WTC11 (cell line): ENCODE measurements around the gene GPR153. TPM values are rescaled to one million over a fixed set of nuclear protein-coding genes. Genes with fewer than 3 reads are reported as not detected.

Source experiments
- ATAC-seq: fragments of 200-7000 bp; cut with Tn5 transposase; 2 replicates; pipeline ENCODE4 v1.10.0; 2021; ENCODE audit warnings: mild to moderate bottlenecking, moderate library complexity
- CTCF ChIA-PET: fragments of 300-600 bp; sonication (Branson Sonifier 250); formaldehyde crosslinking; loops from one replicate; lab custom pipeline; 2021; ENCODE audit warnings: antibody characterized with exemption; lab: Charles Lee
- POLR2A ChIA-PET: fragments of 350-600 bp; sonication (Branson Sonifier 250); formaldehyde crosslinking; loops from one replicate; lab custom pipeline; 2021; ENCODE audit warnings: antibody characterized with exemption; lab: Charles Lee
- DNase-seq: peaks from one replicate; pipeline ENCODE4 v3.0.0; 2021; ENCODE audit warnings: low spot score
- H3K27ac Mint-ChIP-seq: 2 replicates; pipeline ENCODE4 v1.8.0; 2021; ENCODE audit warnings: mixed read lengths
- H3K27me3 Mint-ChIP-seq: 2 replicates; pipeline ENCODE4 v1.8.0; 2021; ENCODE audit warnings: low read depth, mild to moderate bottlenecking, moderate library complexity, mixed read lengths
- H3K36me3 Mint-ChIP-seq: 2 replicates; pipeline ENCODE4 v1.8.0; 2021; ENCODE audit warnings: mixed read lengths
- H3K4me1 Mint-ChIP-seq: 2 replicates; pipeline ENCODE4 v1.8.0; 2022; ENCODE audit warnings: mixed read lengths
- H3K4me3 Mint-ChIP-seq: 2 replicates; pipeline ENCODE4 v1.8.0; 2021; ENCODE audit warnings: mild to moderate bottlenecking, moderate library complexity, mixed read lengths
- H3K9me3 Mint-ChIP-seq: 2 replicates; pipeline ENCODE4 v1.8.0; 2021; ENCODE audit warnings: mixed read lengths
- CREM ChIP-seq: sonication (generic); formaldehyde crosslinking; IDR thresholded peaks from 2 replicates; pipeline ENCODE4 v1.8.1; 2022; ENCODE audit warnings: mild to moderate bottlenecking, missing genetic modification reagents, moderate library complexity
- ELF4 ChIP-seq: sonication (generic); formaldehyde crosslinking; IDR thresholded peaks from 2 replicates; pipeline ENCODE4 v1.8.1; 2022; ENCODE audit warnings: low read depth, mild to moderate bottlenecking, moderate library complexity, missing genetic modification reagents
- ESRRA ChIP-seq: sonication (generic); formaldehyde crosslinking; IDR thresholded peaks from 2 replicates; pipeline ENCODE4 v1.8.1; 2022; ENCODE audit warnings: mild to moderate bottlenecking, missing genetic modification reagents, borderline replicate concordance
- ETV6 ChIP-seq: sonication (generic); formaldehyde crosslinking; IDR thresholded peaks from 2 replicates; pipeline ENCODE4 v1.8.1; 2022; ENCODE audit warnings: mild to moderate bottlenecking, missing genetic modification reagents
- FOXJ3 ChIP-seq: sonication (generic); formaldehyde crosslinking; IDR thresholded peaks from 2 replicates; pipeline ENCODE4 v1.9.0; 2021; ENCODE audit warnings: missing genetic modification reagents, mild to moderate bottlenecking, borderline replicate concordance
- JAZF1 ChIP-seq: fragments of 250-450 bp; sonication (Bioruptor Pico); IDR thresholded peaks from 2 replicates; pipeline ENCODE4 v1.9.0; 2021; ENCODE audit warnings: moderate library complexity, mild to moderate bottlenecking, inconsistent platforms
- MXD4 ChIP-seq: fragments of 250-450 bp; sonication (Bioruptor Pico); IDR thresholded peaks from 2 replicates; pipeline ENCODE4 v1.8.0; 2021; ENCODE audit warnings: mild to moderate bottlenecking, moderate library complexity, borderline replicate concordance
- SMAD4 ChIP-seq: sonication (generic); formaldehyde crosslinking; IDR thresholded peaks from 2 replicates; pipeline ENCODE4 v1.8.0; 2022; ENCODE audit warnings: mild to moderate bottlenecking, missing genetic modification reagents
- TCF7 ChIP-seq: sonication (generic); formaldehyde crosslinking; IDR thresholded peaks from 2 replicates; pipeline ENCODE4 v1.8.0; 2022; ENCODE audit warnings: mild to moderate bottlenecking, low read depth, missing genetic modification reagents, moderate library complexity
- ZNF219 ChIP-seq: sonication (generic); formaldehyde crosslinking; IDR thresholded peaks from 2 replicates; pipeline ENCODE4 v1.8.0; 2023; ENCODE audit warnings: missing genetic modification reagents, mild to moderate bottlenecking, borderline replicate concordance
- ZNF263 ChIP-seq: sonication (generic); formaldehyde crosslinking; IDR thresholded peaks from 2 replicates; pipeline ENCODE4 v1.8.1; 2022; ENCODE audit warnings: low read depth, mild to moderate bottlenecking, moderate library complexity, missing genetic modification reagents
- ZNF416 ChIP-seq: fragments of 250-450 bp; sonication (Bioruptor Pico); IDR thresholded peaks from 2 replicates; pipeline ENCODE4 v1.9.0; 2021; ENCODE audit warnings: mild to moderate bottlenecking, inconsistent platforms
- total RNA-seq: library from RNA; stranded (reverse); gene quantifications from 3 replicates; pipeline ENCODE4 v1.2.3, GENCODE V29; 2021
- TF ChIP-seq, protein P1 (sequence below): sonication (generic); formaldehyde crosslinking; IDR thresholded peaks from 2 replicates; pipeline ENCODE4 v1.8.1; 2023; ENCODE audit warnings: mild to moderate bottlenecking, missing genetic modification reagents
- TF ChIP-seq, protein P2 (sequence below): sonication (generic); formaldehyde crosslinking; conservative IDR thresholded peaks from 2 replicates; pipeline ENCODE4 v1.8.1; 2023; ENCODE audit warnings: mild to moderate bottlenecking, low read depth, missing genetic modification reagents, moderate library complexity
- TF ChIP-seq, protein P3 (sequence below): sonication (generic); formaldehyde crosslinking; IDR thresholded peaks from 2 replicates; pipeline ENCODE4 v1.8.1; 2023; ENCODE audit warnings: mild to moderate bottlenecking, missing genetic modification reagents, borderline replicate concordance
- TF ChIP-seq, protein P4 (sequence below): fragments of 250-450 bp; sonication (Bioruptor Pico); IDR thresholded peaks from 2 replicates; pipeline ENCODE4 v1.9.0; 2021; ENCODE audit warnings: mild to moderate bottlenecking, borderline replicate concordance

Gene GPR153
- total RNA-seq, 1 experiment from 2014 or later = 13.4 TPM

DNA sequence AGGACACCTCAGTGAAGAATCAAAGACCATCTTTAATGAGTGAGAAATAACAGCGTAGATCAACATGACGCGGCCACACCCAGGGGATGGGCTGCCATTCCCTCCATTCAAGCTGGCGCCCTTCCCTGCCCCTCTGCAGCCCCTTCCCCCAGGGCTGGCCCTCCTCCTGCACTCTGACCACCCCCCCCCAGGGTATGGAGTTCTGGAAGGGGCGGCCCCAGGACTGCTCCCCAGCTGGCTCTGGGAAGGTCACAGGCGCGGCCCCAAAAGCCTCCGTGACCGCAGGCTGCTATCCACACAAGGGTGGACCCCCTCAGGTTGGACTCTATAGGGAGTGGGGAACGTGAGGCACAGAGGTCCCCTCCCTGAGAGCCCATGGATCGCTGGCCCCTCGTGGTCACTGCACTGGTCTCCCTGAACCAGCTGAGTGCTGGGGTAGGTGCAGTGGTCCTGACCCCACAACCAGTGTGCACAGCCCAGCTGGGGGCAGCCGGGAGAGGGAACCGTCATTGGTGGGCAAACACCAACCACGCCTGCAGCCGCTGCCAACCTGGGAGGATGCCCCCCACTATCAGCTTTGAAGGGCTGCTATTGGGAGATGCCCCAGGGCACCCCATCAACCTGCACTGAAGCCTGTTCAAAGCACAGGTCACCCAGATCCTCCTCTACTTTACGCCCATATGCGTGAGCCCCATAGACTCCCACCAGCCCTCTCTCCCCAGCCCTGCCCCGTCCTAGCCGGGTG, 16.1 kb upstream of the GPR153 start:
- Mint-ChIP-seq H3K4me3 (no peak overlapping the region), H3K36me3 (no peaks in the 10 kb centered on the region), H3K27ac (peak overlapping the region; percentile 83), H3K27me3 (no peaks in the 10 kb centered on the region), H3K4me1 (peaks cover 24% of the 10 kb centered on the region), H3K9me3 (no peaks in the 10 kb centered on the region)
- no peak for TF ChIP-seq FOXJ3
- TF ChIP-seq TCF7 (CRISPR knock-in tag) = no peak
- no peak for ATAC-seq
- CTCF ChIA-PET = interaction anchor here (0.7 to 3.1 kb wide), 7 partner anchors 16 to 243 kb away, joined by 3 to 14 read pairs (median 4); partner anchors contain the start of gene GPR153
- POLR2A ChIA-PET = no interaction called here
- DNase-seq = no peak

DNA sequence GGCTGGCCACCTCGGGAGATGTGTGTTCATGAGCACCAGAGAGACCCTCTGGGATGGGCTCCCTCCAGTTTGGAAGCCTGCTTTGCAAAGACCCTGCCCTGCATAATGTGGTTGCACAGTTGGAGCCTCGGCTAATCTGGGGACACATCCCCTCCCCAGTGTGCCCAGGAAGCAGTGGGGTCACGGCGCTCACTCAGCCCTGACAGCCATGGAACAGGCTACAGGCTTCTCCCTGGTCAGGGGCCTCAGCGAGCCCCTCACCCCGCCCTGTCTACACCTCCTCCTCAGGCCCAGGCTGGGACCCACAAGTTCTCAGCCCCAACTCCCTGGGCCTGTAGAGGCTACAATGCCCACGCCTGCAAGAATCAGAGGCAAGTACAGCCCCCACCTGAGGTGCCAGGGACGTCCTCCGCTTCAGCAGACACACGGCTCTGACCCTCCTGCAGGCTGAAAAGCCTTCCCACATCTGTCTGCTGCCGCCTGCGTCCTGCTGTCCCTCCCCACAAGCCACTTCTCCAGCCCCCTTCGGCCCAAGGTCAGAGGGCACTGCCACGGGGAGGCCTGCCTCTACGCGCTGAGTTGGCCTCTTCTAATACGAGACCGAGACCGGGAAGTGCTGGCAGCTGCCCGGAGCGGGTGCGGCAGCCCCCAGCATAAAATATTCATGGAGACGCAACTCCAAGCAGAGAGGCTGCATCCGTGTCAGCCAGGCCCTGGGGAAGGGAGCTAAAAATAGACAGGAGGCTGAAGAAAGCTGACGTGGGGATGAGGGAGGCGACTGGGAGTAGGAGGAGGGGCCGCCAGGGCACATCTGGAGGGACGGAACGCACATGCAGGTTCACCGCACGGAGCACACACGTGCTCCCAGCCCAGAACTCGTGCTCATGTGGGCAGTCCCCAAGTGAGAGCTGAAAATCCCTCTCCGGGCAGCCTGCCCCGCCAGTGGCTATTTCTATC, 15.2 kb upstream of the GPR153 start:
- no peak overlapping the region for H3K4me3 Mint-ChIP-seq
- ATAC-seq (no peak), DNase-seq (no peak)
- peak overlapping the region; percentile 83 for H3K27ac Mint-ChIP-seq
- H3K9me3 Mint-ChIP-seq = no peaks in the 10 kb centered on the region
- TF ChIP-seq ZNF263 = 0 out of 2 replicates have a peak, but pooled peaks have one; percentile 37
- TF ChIP-seq, protein P1, sequence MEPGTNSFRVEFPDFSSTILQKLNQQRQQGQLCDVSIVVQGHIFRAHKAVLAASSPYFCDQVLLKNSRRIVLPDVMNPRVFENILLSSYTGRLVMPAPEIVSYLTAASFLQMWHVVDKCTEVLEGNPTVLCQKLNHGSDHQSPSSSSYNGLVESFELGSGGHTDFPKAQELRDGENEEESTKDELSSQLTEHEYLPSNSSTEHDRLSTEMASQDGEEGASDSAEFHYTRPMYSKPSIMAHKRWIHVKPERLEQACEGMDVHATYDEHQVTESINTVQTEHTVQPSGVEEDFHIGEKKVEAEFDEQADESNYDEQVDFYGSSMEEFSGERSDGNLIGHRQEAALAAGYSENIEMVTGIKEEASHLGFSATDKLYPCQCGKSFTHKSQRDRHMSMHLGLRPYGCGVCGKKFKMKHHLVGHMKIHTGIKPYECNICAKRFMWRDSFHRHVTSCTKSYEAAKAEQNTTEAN (CRISPR knock-in tag) = no peak
- no peaks in the 10 kb centered on the region for H3K27me3 Mint-ChIP-seq
- POLR2A ChIA-PET = interaction anchor here (0.6 to 0.7 kb wide), 3 partner anchors 30 to 195 kb away, joined by 6 to 7 read pairs (median 7); no protein-coding TSS in a partner anchor
- peaks cover 24% of the 10 kb centered on the region for H3K4me1 Mint-ChIP-seq
- H3K36me3 Mint-ChIP-seq = no peaks in the 10 kb centered on the region
- CTCF ChIA-PET = interaction anchor here (0.7 to 3.1 kb wide), 8 partner anchors 29 to 242 kb away, joined by 3 to 14 read pairs (median 3); no protein-coding TSS in a partner anchor

DNA sequence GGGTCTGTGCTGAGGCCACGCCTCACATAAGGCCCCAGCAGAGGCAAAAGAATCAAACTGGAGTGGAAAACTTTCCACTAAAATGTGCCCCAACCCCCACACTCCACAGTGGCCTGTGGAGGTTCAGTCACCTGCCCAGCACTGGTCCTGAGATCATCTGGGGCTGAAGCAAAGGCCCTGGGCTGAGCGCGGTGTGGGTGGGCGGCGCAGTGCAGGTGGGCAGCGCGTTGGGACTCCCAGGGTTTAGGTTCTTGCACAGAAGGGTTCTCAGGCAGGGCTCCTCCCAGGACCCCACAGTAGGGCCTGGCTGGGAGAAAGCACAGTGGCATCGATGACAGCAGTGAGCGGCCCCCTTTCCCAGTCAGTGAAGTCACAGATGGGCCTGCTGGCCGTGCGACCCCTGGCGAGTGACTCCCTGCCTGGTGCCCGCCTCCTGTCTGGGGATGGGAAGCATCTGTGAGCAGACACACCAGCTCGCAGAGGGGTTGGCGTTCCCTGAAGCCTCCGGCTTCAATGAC, 13.8 kb upstream of the GPR153 start:
- Mint-ChIP-seq H3K4me3 (no peak overlapping the region), H3K27ac (no peak overlapping the region), H3K4me1 (peaks cover 26% of the 10 kb centered on the region), H3K36me3 (no peaks in the 10 kb centered on the region), H3K27me3 (no peaks in the 10 kb centered on the region), H3K9me3 (no peaks in the 10 kb centered on the region)
- DNase-seq = no peak
- ChIA-PET CTCF (interaction anchor here (1.0 to 3.1 kb wide), 2 partner anchors 28 to 149 kb away, joined by 3 to 14 read pairs; no protein-coding TSS in a partner anchor), POLR2A (no interaction called here)
- ATAC-seq = no peak
- TF ChIP-seq ZNF219 (CRISPR knock-in tag) (no peak), ESRRA (CRISPR knock-in tag) (no peak), MXD4 (CRISPR knock-in tag) (no peak), ETV6 (CRISPR knock-in tag) (no peak), CREM (CRISPR knock-in tag) (no peak), ZNF416 (CRISPR knock-in tag) (no peak), SMAD4 (no peak), JAZF1 (CRISPR knock-in tag) (no peak), ELF4 (no peak)
- TF ChIP-seq, protein P2, sequence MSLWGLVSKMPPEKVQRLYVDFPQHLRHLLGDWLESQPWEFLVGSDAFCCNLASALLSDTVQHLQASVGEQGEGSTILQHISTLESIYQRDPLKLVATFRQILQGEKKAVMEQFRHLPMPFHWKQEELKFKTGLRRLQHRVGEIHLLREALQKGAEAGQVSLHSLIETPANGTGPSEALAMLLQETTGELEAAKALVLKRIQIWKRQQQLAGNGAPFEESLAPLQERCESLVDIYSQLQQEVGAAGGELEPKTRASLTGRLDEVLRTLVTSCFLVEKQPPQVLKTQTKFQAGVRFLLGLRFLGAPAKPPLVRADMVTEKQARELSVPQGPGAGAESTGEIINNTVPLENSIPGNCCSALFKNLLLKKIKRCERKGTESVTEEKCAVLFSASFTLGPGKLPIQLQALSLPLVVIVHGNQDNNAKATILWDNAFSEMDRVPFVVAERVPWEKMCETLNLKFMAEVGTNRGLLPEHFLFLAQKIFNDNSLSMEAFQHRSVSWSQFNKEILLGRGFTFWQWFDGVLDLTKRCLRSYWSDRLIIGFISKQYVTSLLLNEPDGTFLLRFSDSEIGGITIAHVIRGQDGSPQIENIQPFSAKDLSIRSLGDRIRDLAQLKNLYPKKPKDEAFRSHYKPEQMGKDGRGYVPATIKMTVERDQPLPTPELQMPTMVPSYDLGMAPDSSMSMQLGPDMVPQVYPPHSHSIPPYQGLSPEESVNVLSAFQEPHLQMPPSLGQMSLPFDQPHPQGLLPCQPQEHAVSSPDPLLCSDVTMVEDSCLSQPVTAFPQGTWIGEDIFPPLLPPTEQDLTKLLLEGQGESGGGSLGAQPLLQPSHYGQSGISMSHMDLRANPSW (CRISPR knock-in tag) = no peak
- TF ChIP-seq, protein P3, sequence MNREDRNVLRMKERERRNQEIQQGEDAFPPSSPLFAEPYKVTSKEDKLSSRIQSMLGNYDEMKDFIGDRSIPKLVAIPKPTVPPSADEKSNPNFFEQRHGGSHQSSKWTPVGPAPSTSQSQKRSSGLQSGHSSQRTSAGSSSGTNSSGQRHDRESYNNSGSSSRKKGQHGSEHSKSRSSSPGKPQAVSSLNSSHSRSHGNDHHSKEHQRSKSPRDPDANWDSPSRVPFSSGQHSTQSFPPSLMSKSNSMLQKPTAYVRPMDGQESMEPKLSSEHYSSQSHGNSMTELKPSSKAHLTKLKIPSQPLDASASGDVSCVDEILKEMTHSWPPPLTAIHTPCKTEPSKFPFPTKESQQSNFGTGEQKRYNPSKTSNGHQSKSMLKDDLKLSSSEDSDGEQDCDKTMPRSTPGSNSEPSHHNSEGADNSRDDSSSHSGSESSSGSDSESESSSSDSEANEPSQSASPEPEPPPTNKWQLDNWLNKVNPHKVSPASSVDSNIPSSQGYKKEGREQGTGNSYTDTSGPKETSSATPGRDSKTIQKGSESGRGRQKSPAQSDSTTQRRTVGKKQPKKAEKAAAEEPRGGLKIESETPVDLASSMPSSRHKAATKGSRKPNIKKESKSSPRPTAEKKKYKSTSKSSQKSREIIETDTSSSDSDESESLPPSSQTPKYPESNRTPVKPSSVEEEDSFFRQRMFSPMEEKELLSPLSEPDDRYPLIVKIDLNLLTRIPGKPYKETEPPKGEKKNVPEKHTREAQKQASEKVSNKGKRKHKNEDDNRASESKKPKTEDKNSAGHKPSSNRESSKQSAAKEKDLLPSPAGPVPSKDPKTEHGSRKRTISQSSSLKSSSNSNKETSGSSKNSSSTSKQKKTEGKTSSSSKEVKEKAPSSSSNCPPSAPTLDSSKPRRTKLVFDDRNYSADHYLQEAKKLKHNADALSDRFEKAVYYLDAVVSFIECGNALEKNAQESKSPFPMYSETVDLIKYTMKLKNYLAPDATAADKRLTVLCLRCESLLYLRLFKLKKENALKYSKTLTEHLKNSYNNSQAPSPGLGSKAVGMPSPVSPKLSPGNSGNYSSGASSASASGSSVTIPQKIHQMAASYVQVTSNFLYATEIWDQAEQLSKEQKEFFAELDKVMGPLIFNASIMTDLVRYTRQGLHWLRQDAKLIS (CRISPR knock-in tag) = no peak
- TF ChIP-seq, protein P4, sequence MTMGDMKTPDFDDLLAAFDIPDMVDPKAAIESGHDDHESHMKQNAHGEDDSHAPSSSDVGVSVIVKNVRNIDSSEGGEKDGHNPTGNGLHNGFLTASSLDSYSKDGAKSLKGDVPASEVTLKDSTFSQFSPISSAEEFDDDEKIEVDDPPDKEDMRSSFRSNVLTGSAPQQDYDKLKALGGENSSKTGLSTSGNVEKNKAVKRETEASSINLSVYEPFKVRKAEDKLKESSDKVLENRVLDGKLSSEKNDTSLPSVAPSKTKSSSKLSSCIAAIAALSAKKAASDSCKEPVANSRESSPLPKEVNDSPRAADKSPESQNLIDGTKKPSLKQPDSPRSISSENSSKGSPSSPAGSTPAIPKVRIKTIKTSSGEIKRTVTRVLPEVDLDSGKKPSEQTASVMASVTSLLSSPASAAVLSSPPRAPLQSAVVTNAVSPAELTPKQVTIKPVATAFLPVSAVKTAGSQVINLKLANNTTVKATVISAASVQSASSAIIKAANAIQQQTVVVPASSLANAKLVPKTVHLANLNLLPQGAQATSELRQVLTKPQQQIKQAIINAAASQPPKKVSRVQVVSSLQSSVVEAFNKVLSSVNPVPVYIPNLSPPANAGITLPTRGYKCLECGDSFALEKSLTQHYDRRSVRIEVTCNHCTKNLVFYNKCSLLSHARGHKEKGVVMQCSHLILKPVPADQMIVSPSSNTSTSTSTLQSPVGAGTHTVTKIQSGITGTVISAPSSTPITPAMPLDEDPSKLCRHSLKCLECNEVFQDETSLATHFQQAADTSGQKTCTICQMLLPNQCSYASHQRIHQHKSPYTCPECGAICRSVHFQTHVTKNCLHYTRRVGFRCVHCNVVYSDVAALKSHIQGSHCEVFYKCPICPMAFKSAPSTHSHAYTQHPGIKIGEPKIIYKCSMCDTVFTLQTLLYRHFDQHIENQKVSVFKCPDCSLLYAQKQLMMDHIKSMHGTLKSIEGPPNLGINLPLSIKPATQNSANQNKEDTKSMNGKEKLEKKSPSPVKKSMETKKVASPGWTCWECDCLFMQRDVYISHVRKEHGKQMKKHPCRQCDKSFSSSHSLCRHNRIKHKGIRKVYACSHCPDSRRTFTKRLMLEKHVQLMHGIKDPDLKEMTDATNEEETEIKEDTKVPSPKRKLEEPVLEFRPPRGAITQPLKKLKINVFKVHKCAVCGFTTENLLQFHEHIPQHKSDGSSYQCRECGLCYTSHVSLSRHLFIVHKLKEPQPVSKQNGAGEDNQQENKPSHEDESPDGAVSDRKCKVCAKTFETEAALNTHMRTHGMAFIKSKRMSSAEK (CRISPR knock-in tag) = no peak
